Calu3 (cell line): ENCODE measurements around the gene PINK1. TPM values are rescaled to one million over a fixed set of nuclear protein-coding genes. Genes with fewer than 3 reads are reported as not detected.
A peak's percentile ranks its signal among the peaks of the same experiment; 100 is the strongest.

ENCODE experiments used
- BruUV-seq: library from RNA; stranded (reverse); fragments of 400-500 nt; replicated peaks from 2 replicates; lab custom pipeline; 2021; lab: Mats Ljungman, UMichigan
- CTCF ChIA-PET: fragments of 300-600 bp; sonication (Branson Sonifier 250); formaldehyde crosslinking; loops from one replicate; lab custom pipeline; 2022; ENCODE audit warnings: antibody characterized with exemption; lab: Charles Lee
- DNase-seq: peaks from one replicate; pipeline ENCODE4 v3.0.0; 2022
- H3K27ac Mint-ChIP-seq: one replicate; pipeline ENCODE4 v1.8.0; 2022; ENCODE audit warnings: mixed read lengths; ENCODE audit not compliant: unreplicated experiment
- H3K27me3 Mint-ChIP-seq: one replicate; pipeline ENCODE4 v1.8.0; 2022; ENCODE audit warnings: mixed read lengths; ENCODE audit not compliant: unreplicated experiment
- H3K36me3 Mint-ChIP-seq: one replicate; pipeline ENCODE4 v1.8.0; 2022; ENCODE audit warnings: mild to moderate bottlenecking, moderate library complexity, mixed read lengths; ENCODE audit not compliant: insufficient read depth, unreplicated experiment
- H3K4me1 Mint-ChIP-seq: one replicate; pipeline ENCODE4 v1.8.0; 2022; ENCODE audit warnings: mild to moderate bottlenecking, low read depth, mixed read lengths; ENCODE audit not compliant: unreplicated experiment
- H3K4me3 Mint-ChIP-seq: one replicate; pipeline ENCODE4 v1.8.0; 2022; ENCODE audit warnings: mild to moderate bottlenecking, low read depth, moderate library complexity, mixed read lengths; ENCODE audit not compliant: unreplicated experiment
- H3K9me3 Mint-ChIP-seq: one replicate; pipeline ENCODE4 v1.8.0; 2022; ENCODE audit warnings: low read depth, mixed read lengths; ENCODE audit not compliant: unreplicated experiment
- intact Hi-C: fragments of 100-400 bp; cut with micrococcal nuclease; formaldehyde crosslinking; loops from one replicate; pipeline ENCODE4 v1.10.0; 2022; ENCODE audit not compliant: unreplicated experiment
- total RNA-seq: library from RNA; stranded (reverse); gene quantifications from 2 replicates; pipeline ENCODE4 v1.2.3, GENCODE V29; 2022
- TF ChIP-seq, protein P1 (sequence below): fragments of 200-600 bp; IDR thresholded peaks from one replicate; pipeline ENCODE4 v1.8.0; 2022; ENCODE audit warnings: antibody characterized with exemption; ENCODE audit not compliant: unreplicated experiment

The PINK1 gene
- total RNA-seq, 1 experiment from 2014 or later = 11.2 TPM

DNA sequence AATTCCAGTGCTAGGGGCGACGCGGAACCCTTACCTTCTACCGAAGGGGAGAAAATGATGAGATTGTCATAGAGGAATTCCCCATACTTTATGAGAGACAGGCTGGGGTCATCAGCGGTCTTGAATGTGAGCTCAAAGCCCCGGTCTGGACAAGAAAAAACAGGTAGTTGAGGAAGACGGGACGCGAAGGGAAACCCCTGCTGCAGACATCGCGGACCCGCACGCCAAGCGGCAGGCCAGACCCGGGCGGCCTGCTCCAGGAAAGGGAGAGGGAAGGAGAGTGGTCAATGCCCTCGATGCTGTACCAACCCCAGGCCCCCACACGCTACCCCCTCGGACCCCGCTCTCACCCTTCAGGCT, 27.6 kb downstream of the PINK1 start:
- H3K9me3 Mint-ChIP-seq = no peaks in the 10 kb centered on the region
- no peaks in the 10 kb centered on the region for H3K27me3 Mint-ChIP-seq
- BruUV-seq = no TSS peak
- peaks cover 47% of the 10 kb centered on the region for H3K36me3 Mint-ChIP-seq
- intact Hi-C loops = no loop called here
- H3K27ac Mint-ChIP-seq = peak overlapping the region; percentile 66
- TF ChIP-seq, protein P1, sequence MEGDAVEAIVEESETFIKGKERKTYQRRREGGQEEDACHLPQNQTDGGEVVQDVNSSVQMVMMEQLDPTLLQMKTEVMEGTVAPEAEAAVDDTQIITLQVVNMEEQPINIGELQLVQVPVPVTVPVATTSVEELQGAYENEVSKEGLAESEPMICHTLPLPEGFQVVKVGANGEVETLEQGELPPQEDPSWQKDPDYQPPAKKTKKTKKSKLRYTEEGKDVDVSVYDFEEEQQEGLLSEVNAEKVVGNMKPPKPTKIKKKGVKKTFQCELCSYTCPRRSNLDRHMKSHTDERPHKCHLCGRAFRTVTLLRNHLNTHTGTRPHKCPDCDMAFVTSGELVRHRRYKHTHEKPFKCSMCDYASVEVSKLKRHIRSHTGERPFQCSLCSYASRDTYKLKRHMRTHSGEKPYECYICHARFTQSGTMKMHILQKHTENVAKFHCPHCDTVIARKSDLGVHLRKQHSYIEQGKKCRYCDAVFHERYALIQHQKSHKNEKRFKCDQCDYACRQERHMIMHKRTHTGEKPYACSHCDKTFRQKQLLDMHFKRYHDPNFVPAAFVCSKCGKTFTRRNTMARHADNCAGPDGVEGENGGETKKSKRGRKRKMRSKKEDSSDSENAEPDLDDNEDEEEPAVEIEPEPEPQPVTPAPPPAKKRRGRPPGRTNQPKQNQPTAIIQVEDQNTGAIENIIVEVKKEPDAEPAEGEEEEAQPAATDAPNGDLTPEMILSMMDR = no peak
- peaks cover 22% of the 10 kb centered on the region for H3K4me1 Mint-ChIP-seq
- no peak for DNase-seq
- CTCF ChIA-PET = interaction anchor here (0.6 kb wide), 1 partner anchor 1296 kb away, joined by 3 read pairs; no protein-coding TSS in a partner anchor
- peak overlapping the region; percentile 89 for H3K4me3 Mint-ChIP-seq

DNA sequence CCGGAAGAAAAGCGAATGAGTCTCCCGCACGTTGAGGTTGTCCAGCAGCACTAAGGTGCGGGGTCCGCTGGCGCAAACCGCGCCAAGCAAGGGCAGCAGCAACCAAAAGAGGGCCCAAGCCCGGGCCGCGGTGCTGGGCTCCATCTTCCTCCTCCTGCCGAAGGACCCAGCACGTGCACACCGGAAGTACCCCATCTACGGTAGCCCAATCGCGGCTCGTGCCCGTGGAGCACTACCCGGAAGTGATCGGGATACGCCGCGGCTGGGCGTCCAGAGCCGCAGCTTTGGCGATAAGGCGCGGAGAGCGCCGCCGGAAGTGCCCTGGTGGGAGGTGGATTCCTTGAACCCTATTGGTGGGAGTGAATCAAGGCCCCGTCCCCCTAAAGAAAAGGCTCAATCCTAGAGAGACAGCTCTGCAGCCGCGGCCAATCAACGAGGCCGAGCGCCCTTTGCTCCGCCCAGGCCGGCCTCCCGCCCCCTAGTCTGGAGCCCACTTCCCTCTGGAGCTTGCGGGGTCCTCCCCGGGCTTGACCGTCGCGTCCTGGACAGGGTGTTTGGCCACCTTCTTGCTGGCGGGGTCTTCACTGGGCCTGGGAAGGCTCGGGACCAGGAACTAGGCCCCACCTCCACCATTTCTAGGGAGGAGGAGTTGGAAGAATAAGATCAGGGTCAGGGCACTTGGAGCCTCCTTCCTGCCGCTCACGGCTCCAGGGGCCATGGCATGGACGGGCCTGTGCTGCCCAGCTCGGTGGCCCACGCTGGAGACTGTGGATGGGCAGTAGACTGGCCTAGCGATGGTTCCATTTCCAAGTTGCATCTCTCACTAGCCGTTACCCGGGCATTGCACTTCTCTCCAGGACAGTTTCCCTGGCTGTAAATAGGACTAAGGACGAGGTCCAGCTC, 28.2 kb downstream of the PINK1 start, which contains the start of gene DDOST:
Gene DDOST, minus strand, starts transcription at position 163 of the 903 bp plus-strand sequence. Its CDS starts 19 bp downstream, at position 144.
- Mint-ChIP-seq H3K27ac (peak within 1 kb of the TSS; percentile 66), H3K36me3 (peaks cover 46% of the 10 kb centered on the region), H3K4me1 (peaks cover 22% of the 10 kb centered on the region), H3K27me3 (no peaks in the 10 kb centered on the region), H3K4me3 (peak within 1 kb of the TSS; percentile 89), H3K9me3 (no peaks in the 10 kb centered on the region)
- DNase-seq = peak; percentile 92
- TF ChIP-seq, protein P1 = no peak
- intact Hi-C loops = no loop called here
- CTCF ChIA-PET = interaction anchor here (0.6 to 1.1 kb wide), 2 partner anchors 27 to 65 kb away, joined by 3 to 12 read pairs; no protein-coding TSS in a partner anchor
- TSS peak; percentile 93 for BruUV-seq

DNA sequence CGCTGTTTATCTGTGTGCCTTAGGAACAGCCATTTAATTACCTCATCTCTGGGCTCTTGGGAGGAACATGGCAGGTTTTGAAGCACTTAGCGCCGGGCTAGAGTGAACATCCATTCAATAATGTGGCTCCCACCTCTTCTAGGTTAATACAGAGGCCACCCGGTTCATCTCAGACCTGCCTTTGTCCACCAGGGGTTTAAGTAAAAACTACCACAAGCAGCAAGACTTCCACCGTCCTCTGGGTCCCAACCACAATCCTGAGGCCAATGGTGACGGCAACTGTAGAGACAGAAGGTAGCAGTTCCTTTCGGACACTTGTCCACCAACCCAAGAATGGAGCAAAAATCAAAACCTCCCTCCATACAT, 28.8 kb downstream of the PINK1 start:
- TF ChIP-seq, protein P1 = no peak
- H3K4me3 Mint-ChIP-seq = peak overlapping the region; percentile 89
- peaks cover 43% of the 10 kb centered on the region for H3K36me3 Mint-ChIP-seq
- no peaks in the 10 kb centered on the region for H3K9me3 Mint-ChIP-seq
- BruUV-seq = no TSS peak
- H3K27me3 Mint-ChIP-seq = no peaks in the 10 kb centered on the region
- no peak for DNase-seq
- CTCF ChIA-PET = interaction anchor here (1.1 kb wide), 1 partner anchor 28 kb away, joined by 3 read pairs; no protein-coding TSS in a partner anchor
- peak overlapping the region; percentile 66 for H3K27ac Mint-ChIP-seq
- intact Hi-C loops = no loop called here
- peaks cover 22% of the 10 kb centered on the region for H3K4me1 Mint-ChIP-seq

DNA sequence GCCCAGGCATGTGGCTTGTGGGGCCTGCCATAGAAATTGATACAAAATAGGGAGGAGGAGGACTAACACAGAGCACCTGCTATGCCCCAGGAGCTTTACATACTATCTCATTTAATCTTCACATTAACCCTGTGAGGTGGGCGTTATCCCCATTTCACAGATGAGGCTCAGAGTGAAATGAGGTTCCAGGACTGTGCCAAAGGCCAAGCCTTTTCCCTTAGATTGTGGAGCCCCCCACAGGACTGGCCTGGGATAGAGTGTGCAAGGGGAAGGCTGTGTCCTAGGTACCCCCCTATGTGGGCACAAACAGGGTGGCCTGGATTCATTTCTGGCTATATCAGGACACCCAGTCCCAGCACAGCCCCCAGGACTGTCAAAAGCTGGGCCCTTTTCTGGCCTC, 30.1 kb downstream of the PINK1 start:
- DNase-seq = no peak
- Mint-ChIP-seq H3K36me3 (peaks cover 41% of the 10 kb centered on the region), H3K4me3 (no peak overlapping the region), H3K4me1 (peaks cover 22% of the 10 kb centered on the region), H3K27ac (no peak overlapping the region), H3K27me3 (no peaks in the 10 kb centered on the region), H3K9me3 (no peaks in the 10 kb centered on the region)
- intact Hi-C loops = no loop called here
- TF ChIP-seq, protein P1 = no peak
- no TSS peak for BruUV-seq
- CTCF ChIA-PET = no interaction called here
